Natural killer cell (primary cell): ENCODE results near the gene RPS6KA5. TPM values are rescaled to one million over a fixed set of nuclear protein-coding genes. Genes with fewer than 3 reads are reported as not detected.
"Not testable (repeated sequence)": the region's sequence is repeated elsewhere in the genome, so short reads cannot be mapped to it uniquely, and the experiment has no call there.

ENCODE experiments used
- ATAC-seq, 3 donors: fragments of 150-1000 bp in 2 of 3; fragments of 200-7000 bp in 1 of 3; cut with Tn5 transposase; 1 replicate in 1 of 3; 2 replicates in 2 of 3; pipeline ENCODE4 v1.10.0; 2021; ENCODE audit warnings: mild to moderate bottlenecking in 2 of 3, moderate library complexity in 2 of 3
- DNase-seq, 2 donors: peaks; one replicate each; pipeline versions ENCODE4 v3.0.0 to v3.0.0-alpha.2; 2013 to 2021; ENCODE audit warnings: mixed read lengths in 1 of 2
- H3K27ac ChIP-seq: one replicate; pipeline ENCODE4 v1.5.1; 2013; ENCODE audit warnings: mild to moderate bottlenecking, low read length
- H3K27me3 ChIP-seq: one replicate; pipeline ENCODE4 v1.6.1; 2013; ENCODE audit warnings: low read length; ENCODE audit not compliant: control insufficient read depth, insufficient read depth
- H3K36me3 ChIP-seq: one replicate; pipeline ENCODE4 v1.6.1; 2013; ENCODE audit warnings: low read length; ENCODE audit not compliant: control insufficient read depth, insufficient read depth
- H3K4me1 ChIP-seq: one replicate; pipeline ENCODE4 v1.6.1; 2013; ENCODE audit warnings: low read length; ENCODE audit not compliant: control insufficient read depth, insufficient read depth
- H3K4me3 ChIP-seq: one replicate; pipeline ENCODE4 v1.5.1; 2013; ENCODE audit warnings: low read length
- H3K9me3 ChIP-seq: one replicate; pipeline ENCODE4 v1.6.1; 2013; ENCODE audit warnings: low read length; ENCODE audit not compliant: control insufficient read depth, insufficient read depth
- H3K27ac Mint-ChIP-seq, 2 donors: one replicate each; pipeline ENCODE4 v1.8.0; 2022; ENCODE audit warnings: mild to moderate bottlenecking in 2 of 2, mixed read lengths in 2 of 2, moderate library complexity in 1 of 2
- H3K27me3 Mint-ChIP-seq, 2 donors: one replicate each; pipeline ENCODE4 v1.8.0; 2022; ENCODE audit warnings: low read depth in 2 of 2, mixed read lengths in 2 of 2
- H3K36me3 Mint-ChIP-seq: one replicate; pipeline ENCODE4 v1.8.0; 2022; ENCODE audit warnings: mixed read lengths
- H3K4me1 Mint-ChIP-seq, 2 donors: one replicate each; pipeline ENCODE4 v1.8.0; 2022; ENCODE audit warnings: mixed read lengths in 2 of 2
- H3K4me3 Mint-ChIP-seq: one replicate; pipeline ENCODE4 v1.8.0; 2022; ENCODE audit warnings: mild to moderate bottlenecking, moderate library complexity, mixed read lengths
- H3K9me3 Mint-ChIP-seq, 2 donors: one replicate each; pipeline ENCODE4 v1.8.0; 2022; ENCODE audit warnings: mixed read lengths in 2 of 2
- WGBS: methylation state at CpG from one replicate; pipeline ENCODE4 v1.1.7; 2013; ENCODE audit warnings: missing lambda C conversion rate; ENCODE audit not compliant: insufficient coverage; 5-methylcytosine and 5-hydroxymethylcytosine counted together
- intact Hi-C: fragments of 100-400 bp; cut with micrococcal nuclease; formaldehyde crosslinking; loops from one replicate; pipeline ENCODE4 v1.14.2; 2022
- total RNA-seq, 4 donors: library from RNA; stranded (reverse); fragments of 120-200 nt in 1 of 4; gene quantifications; one replicate each; pipeline versions ENCODE4 v1.2.3 to v1.2.4, GENCODE V29; 2013 to 2022
- TF ChIP-seq, protein P1 (sequence below): fragments of 200-600 bp; IDR thresholded peaks from one replicate; pipeline ENCODE4 v1.8.0; 2022; ENCODE audit warnings: antibody characterized with exemption

The RPS6KA5 gene
- total RNA-seq, 3 donors from 2014 or later (not counting 1 experiment from before 2014, with no cell fraction given) = 24.1 to 28.5 (median 27.9) TPM

DNA sequence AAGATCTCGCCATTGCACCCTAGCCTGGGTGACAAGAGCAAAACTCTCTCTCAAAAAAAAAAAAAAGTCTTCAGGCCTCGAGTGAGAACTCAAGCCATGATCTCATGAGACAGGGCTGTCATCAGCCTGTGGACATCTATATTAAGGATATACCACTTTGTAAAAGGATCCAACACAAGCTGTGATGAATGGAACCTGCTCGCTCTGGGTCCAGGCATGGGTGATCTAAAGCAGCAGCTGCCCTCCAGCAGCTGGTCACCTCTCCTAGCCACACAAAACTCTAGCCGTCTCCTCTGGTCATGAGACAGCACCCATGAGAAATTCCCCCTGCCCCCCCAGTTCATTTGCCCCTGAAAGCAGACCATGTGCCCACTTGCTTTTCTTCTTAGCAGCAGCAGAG is 34.3 kb upstream of the RPS6KA5 start:
- Histone ChIP-seq H3K9me3 (no peaks in the 10 kb centered on the region), H3K4me3 (no peak overlapping the region), H3K27me3 (no peaks in the 10 kb centered on the region), H3K27ac (no peak overlapping the region), H3K4me1 (no peaks in the 10 kb centered on the region), H3K36me3 (no peaks in the 10 kb centered on the region)
- DNase-seq (no peak), ATAC-seq (no peak)
- no peaks in the 10 kb centered on the region for H3K4me1 Mint-ChIP-seq
- H3K9me3 Mint-ChIP-seq = no peaks in the 10 kb centered on the region
- H3K4me3 Mint-ChIP-seq = no peak overlapping the region
- H3K27me3 Mint-ChIP-seq = no peaks in the 10 kb centered on the region
- no peak overlapping the region for H3K27ac Mint-ChIP-seq
- TF ChIP-seq, protein P1, sequence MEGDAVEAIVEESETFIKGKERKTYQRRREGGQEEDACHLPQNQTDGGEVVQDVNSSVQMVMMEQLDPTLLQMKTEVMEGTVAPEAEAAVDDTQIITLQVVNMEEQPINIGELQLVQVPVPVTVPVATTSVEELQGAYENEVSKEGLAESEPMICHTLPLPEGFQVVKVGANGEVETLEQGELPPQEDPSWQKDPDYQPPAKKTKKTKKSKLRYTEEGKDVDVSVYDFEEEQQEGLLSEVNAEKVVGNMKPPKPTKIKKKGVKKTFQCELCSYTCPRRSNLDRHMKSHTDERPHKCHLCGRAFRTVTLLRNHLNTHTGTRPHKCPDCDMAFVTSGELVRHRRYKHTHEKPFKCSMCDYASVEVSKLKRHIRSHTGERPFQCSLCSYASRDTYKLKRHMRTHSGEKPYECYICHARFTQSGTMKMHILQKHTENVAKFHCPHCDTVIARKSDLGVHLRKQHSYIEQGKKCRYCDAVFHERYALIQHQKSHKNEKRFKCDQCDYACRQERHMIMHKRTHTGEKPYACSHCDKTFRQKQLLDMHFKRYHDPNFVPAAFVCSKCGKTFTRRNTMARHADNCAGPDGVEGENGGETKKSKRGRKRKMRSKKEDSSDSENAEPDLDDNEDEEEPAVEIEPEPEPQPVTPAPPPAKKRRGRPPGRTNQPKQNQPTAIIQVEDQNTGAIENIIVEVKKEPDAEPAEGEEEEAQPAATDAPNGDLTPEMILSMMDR = no peak
- 95% methylated on average over 4 of the region's 4 CpGs for WGBS
- intact Hi-C loops = no loop called here
- no peaks in the 10 kb centered on the region for H3K36me3 Mint-ChIP-seq

DNA sequence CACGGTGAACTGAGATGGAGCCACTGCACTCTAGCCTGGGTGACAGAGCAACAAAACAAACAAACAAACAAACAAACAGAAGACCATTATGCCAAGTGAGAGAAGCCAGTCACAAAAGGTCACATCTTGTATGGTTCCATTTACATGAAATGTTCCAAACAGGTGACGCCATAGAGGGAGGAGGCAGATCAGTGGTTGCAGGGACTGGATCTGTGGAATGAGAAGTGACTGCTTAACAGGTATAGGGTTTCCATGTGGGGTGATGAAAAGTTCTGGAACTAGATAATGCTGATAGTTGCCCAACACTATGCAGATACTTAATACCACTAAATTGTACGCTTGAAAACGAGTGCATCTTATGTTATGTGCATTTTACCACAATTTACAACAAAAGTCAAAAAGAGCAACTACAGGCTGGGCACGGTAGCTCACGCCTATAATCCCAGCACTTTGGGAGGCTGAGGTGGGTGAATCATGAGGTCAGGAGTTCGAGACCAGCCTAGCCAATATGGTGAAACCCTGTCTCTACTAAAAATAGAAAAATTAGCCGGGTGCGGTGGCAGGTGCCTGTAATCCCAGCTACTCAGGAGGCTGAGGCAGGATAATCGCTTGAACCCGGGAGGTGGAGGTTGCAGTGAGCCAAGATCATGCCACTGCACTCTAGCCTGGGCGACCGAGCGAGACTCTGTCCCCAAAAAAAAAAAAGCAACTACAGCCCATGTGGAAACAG is 33.5 kb upstream of the RPS6KA5 start:
- H3K4me1 Mint-ChIP-seq, intact Hi-C loops, ATAC-seq: not testable (repeated sequence)

DNA sequence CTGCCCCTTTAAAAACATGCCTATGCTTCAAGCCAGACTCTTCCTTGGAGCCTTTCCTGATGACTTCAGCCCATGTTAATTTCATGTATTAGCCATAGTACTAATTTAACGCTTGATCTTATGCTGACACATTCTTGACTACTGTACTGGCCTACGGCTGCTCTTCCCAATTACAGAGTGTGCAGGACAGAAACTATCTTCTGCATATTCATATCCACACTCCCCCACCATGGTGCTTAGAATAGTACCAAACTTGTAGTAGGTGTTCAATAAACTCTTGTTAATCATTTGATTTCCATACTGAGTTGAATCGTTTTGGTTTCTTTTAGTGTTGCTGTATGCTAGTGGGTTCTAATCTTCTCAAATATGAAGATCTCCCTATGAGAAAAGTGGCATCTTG is 31.6 kb upstream of the RPS6KA5 start:
- 91% methylated on average over 3 of the region's 3 CpGs for WGBS
- H3K36me3 Mint-ChIP-seq = no peaks in the 10 kb centered on the region

More for the DNA sequence above, 33.5 kb upstream of the RPS6KA5 start:
- not testable (repeated sequence) for H3K9me3 Mint-ChIP-seq, H3K4me1 ChIP-seq, H3K36me3 Mint-ChIP-seq, H3K27me3 Mint-ChIP-seq, H3K4me3 Mint-ChIP-seq, H3K27me3 ChIP-seq, DNase-seq, H3K9me3 ChIP-seq, H3K27ac ChIP-seq, H3K4me3 ChIP-seq, H3K27ac Mint-ChIP-seq, H3K36me3 ChIP-seq
- WGBS = 94% methylated on average over 12 of the region's 14 CpGs

DNA sequence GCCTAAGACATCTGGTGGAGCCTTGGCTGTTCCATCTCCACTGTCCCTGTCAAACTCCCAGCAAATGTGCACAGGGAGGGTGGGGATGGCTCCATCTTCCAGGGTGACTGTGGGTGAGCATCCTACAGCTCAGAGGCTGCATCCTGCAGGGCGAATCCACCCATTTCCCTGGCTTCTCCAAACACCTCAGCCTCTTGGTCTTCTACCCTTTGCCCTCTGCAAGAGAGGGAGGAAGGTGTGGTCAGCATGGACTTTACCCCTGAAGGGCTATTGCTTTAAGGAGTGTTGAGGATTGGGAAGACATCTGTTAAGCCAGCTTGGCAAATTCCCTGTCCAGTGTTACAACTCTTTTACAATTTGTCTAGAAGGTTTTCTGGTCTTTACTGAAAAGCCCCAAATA is 30.3 kb upstream of the RPS6KA5 start:
- H3K27me3 Mint-ChIP-seq = peaks cover 0 to 4% of the 10 kb centered on the region in 2 donors
- H3K9me3 ChIP-seq = no peaks in the 10 kb centered on the region
- DNase-seq (no peak), ATAC-seq (no peak)
- H3K4me1 ChIP-seq = no peaks in the 10 kb centered on the region
- H3K36me3 ChIP-seq = no peaks in the 10 kb centered on the region
- TF ChIP-seq, protein P1 = no peak
- H3K9me3 Mint-ChIP-seq = no peaks in the 10 kb centered on the region
- no peaks in the 10 kb centered on the region for H3K27me3 ChIP-seq
- H3K4me3 Mint-ChIP-seq = no peak overlapping the region
- H3K27ac Mint-ChIP-seq = no peak overlapping the region
- no peaks in the 10 kb centered on the region for H3K4me1 Mint-ChIP-seq
- no peaks in the 10 kb centered on the region for H3K36me3 Mint-ChIP-seq
- H3K4me3 ChIP-seq = no peak overlapping the region
- intact Hi-C loops = no loop called here
- no CpG with 5 or more reads among the region's 1 CpG for WGBS
- H3K27ac ChIP-seq = no peak overlapping the region

More for the DNA sequence above, 31.6 kb upstream of the RPS6KA5 start:
- intact Hi-C loops = no loop called here
- H3K9me3 Mint-ChIP-seq = no peaks in the 10 kb centered on the region
- TF ChIP-seq, protein P1 = no peak
- H3K4me1 Mint-ChIP-seq = no peaks in the 10 kb centered on the region
- peaks cover 0 to 4% of the 10 kb centered on the region in 2 donors for H3K27me3 Mint-ChIP-seq
- H3K27me3 ChIP-seq = no peaks in the 10 kb centered on the region
- no peak overlapping the region for H3K27ac Mint-ChIP-seq
- DNase-seq (no peak), ATAC-seq (no peak)
- no peak overlapping the region for H3K27ac ChIP-seq
- no peak overlapping the region for H3K4me3 ChIP-seq
- no peak overlapping the region for H3K4me3 Mint-ChIP-seq
- no peaks in the 10 kb centered on the region for H3K4me1 ChIP-seq
- no peaks in the 10 kb centered on the region for H3K9me3 ChIP-seq
- H3K36me3 ChIP-seq = no peaks in the 10 kb centered on the region
